Measurements from ENCODE around the gene TXNDC12. TPM values are rescaled to one million over a fixed set of nuclear protein-coding genes. Genes with fewer than 3 reads are reported as not detected.

TXNDC12 gene
- total and polyA plus RNA-seq, 9 of the 15 experiments (the other 6 are each of a cell fraction or from before 2014, with no cell fraction given), result 17.0 to 60.8 (median 37.8) TPM

- Histone ChIP-seq H3K27me3 (ENCODE audit: control insufficient read depth in 2 of 2, insufficient read depth in 2 of 2, low read length in 2 of 2) (no peaks in the 10 kb centered on the region; a peak in 1 of 5 replicates), H3K79me2 (ENCODE audit: control insufficient read depth, insufficient read depth, low read length) (peaks cover 74% of the 10 kb centered on the region), H2AFZ (ENCODE audit: low read depth, low read length) (no peak overlapping the region), H3K36me3 (ENCODE audit: control insufficient read depth, insufficient read depth, low read length) (peaks cover 41% of the 10 kb centered on the region), H3K4me3 (peak overlapping the region; percentile 83), H3K9ac (ENCODE audit: insufficient read depth in 1 of 2, low read depth in 2 of 2, low read length in 2 of 2) (peak overlapping the region in 1 of 2 experiments; percentile 93; a peak in 2 of 4 replicates), H3K27ac (ENCODE audit: extremely low read depth, low read depth, low read length) (0 out of 3 replicates have a peak overlapping the region, but pooled peaks have one; percentile 94), H3K4me1 (replicated peaks in 1 of 2; ENCODE audit: control insufficient read depth in 2 of 2, insufficient read depth in 2 of 2, low read length in 2 of 2) (peaks cover 5 to 16% of the 10 kb centered on the region in 2 experiments), H4K20me1 (replicated peaks; ENCODE audit: control insufficient read depth, insufficient read depth, low read length) (no peaks in the 10 kb centered on the region), H3K9me1 (ENCODE audit: control insufficient read depth, insufficient read depth, low read length) (no peaks in the 10 kb centered on the region), H3K9me3 (replicated peaks; ENCODE audit: control insufficient read depth, insufficient read depth, low read depth, low read length) (no peaks in the 10 kb centered on the region), H3K4me2 (ENCODE audit: insufficient read depth, low read length) (peak overlapping the region; percentile 99)
- intact Hi-C loops (cut with micrococcal nuclease) (loop anchor here (5.0 kb wide), 1 partner anchor 494 kb away; the partner anchor contains the start of gene TUT4), in situ Hi-C loops (cut with MboI) (no loop called here)
- WGBS (ENCODE audit: insufficient coverage, low coverage, missing lambda C conversion rate), result 81% methylated on average over 1 of the region's 1 CpG
- ChIA-PET POLR2A (interaction anchor here (1.0 to 3.5 kb wide), 7 partner anchors 9 to 283 kb away, joined by 3 to 10 read pairs (median 3); no protein-coding TSS in a partner anchor), CTCF (ENCODE audit: low intra/inter-chr PET ratio) (no interaction called here)
- DNase-seq (ENCODE audit: extremely low read depth in 1 of 4, low spot score in 3 of 4) (no peak), ATAC-seq (no peak), FAIRE-seq (no peak)
- no TSS peak for BruUV-seq (replicated peaks)
- TF ChIP-seq BCL6 (CRISPR knock-in tag; IDR thresholded peaks at IDR 0.05), result no peak
- 0 out of 2 replicates have a peak, but pooled peaks have one; percentile 10 for TF ChIP-seq C11orf30 (IDR thresholded peaks at IDR 0.05; ENCODE audit: low read depth)
- peak; percentile 43 for TF ChIP-seq ZNF316 (IDR thresholded peaks at IDR 0.05)
Observed at GRCh38 chr1:52057876-52058415, 3.0 kb upstream of the TXNDC12 start.

- BruUV-seq (replicated peaks), result TSS peak; percentile 64
- Histone ChIP-seq H3K9me3 (replicated peaks; ENCODE audit: control insufficient read depth, insufficient read depth, low read depth, low read length) (no peaks in the 10 kb centered on the region), H3K79me2 (ENCODE audit: control insufficient read depth, insufficient read depth, low read length) (peaks cover 77% of the 10 kb centered on the region), H3K4me1 (replicated peaks in 1 of 2; ENCODE audit: control insufficient read depth in 2 of 2, insufficient read depth in 2 of 2, low read length in 2 of 2) (peaks cover 5 to 16% of the 10 kb centered on the region in 2 experiments), H3K4me2 (ENCODE audit: insufficient read depth, low read length) (peak overlapping the region; percentile 99), H3K27ac (ENCODE audit: extremely low read depth, low read depth, low read length) (peak overlapping the region; percentile 94), H2AFZ (ENCODE audit: low read depth, low read length) (no peak overlapping the region), H3K9me1 (ENCODE audit: control insufficient read depth, insufficient read depth, low read length) (no peaks in the 10 kb centered on the region), H3K9ac (ENCODE audit: insufficient read depth in 1 of 2, low read depth in 2 of 2, low read length in 2 of 2) (peak overlapping the region; percentile 93 to 94), H3K36me3 (ENCODE audit: control insufficient read depth, insufficient read depth, low read length) (peaks cover 39% of the 10 kb centered on the region), H3K27me3 (ENCODE audit: control insufficient read depth in 2 of 2, insufficient read depth in 2 of 2, low read length in 2 of 2) (no peaks in the 10 kb centered on the region; a peak in 1 of 5 replicates), H3K4me3 (peak overlapping the region; percentile 83), H4K20me1 (replicated peaks; ENCODE audit: control insufficient read depth, insufficient read depth, low read length) (no peaks in the 10 kb centered on the region)
- ChIA-PET POLR2A (interaction anchor here (1.0 to 3.8 kb wide), 7 partner anchors 8 to 46 kb away, joined by 3 to 32 read pairs (median 5); no protein-coding TSS in a partner anchor), CTCF (ENCODE audit: low intra/inter-chr PET ratio) (no interaction called here)
- FAIRE-seq (no peak), ATAC-seq (no peak), DNase-seq (ENCODE audit: extremely low read depth in 1 of 4, low spot score in 3 of 4) (peak in 1 of 4 experiments; percentile 27)
- intact Hi-C loops (cut with micrococcal nuclease), result loop anchor here (5.0 kb wide), 1 partner anchor 495 kb away; the partner anchor contains the start of gene TUT4
- in situ Hi-C loops (cut with MboI), result no loop called here
- WGBS (ENCODE audit: insufficient coverage, low coverage, missing lambda C conversion rate), result 0% methylated on average over 1 of the region's 1 CpG
- TF ChIP-seq MTF1 (CRISPR knock-in tag; IDR thresholded peaks at IDR 0.05; ENCODE audit: borderline replicate concordance) (no peak), HEY1 (CRISPR knock-in tag; IDR thresholded peaks at IDR 0.05; ENCODE audit: borderline replicate concordance) (no peak), FOSL1 (tag; conservative IDR thresholded peaks at IDR 0.05) (0 out of 2 replicates have a peak, but pooled peaks have one; percentile 4), ZNF830 (CRISPR knock-in tag; IDR thresholded peaks at IDR 0.05) (no peak), ARID4B (CRISPR knock-in tag; IDR thresholded peaks at IDR 0.05) (peak; percentile 46; the same call in 1 of the 2 replicates), ZNF253 (CRISPR knock-in tag; conservative IDR thresholded peaks at IDR 0.05) (no peak)
Observed at GRCh38 chr1:52057255-52057654, 2.3 kb upstream of the TXNDC12 start.
